ENCODE results near the gene HGFAC.

GRCh38 chr4:3462321-3462789, 20.6 kb downstream of the HGFAC start:
- TF ChIP-seq, protein P1, sequence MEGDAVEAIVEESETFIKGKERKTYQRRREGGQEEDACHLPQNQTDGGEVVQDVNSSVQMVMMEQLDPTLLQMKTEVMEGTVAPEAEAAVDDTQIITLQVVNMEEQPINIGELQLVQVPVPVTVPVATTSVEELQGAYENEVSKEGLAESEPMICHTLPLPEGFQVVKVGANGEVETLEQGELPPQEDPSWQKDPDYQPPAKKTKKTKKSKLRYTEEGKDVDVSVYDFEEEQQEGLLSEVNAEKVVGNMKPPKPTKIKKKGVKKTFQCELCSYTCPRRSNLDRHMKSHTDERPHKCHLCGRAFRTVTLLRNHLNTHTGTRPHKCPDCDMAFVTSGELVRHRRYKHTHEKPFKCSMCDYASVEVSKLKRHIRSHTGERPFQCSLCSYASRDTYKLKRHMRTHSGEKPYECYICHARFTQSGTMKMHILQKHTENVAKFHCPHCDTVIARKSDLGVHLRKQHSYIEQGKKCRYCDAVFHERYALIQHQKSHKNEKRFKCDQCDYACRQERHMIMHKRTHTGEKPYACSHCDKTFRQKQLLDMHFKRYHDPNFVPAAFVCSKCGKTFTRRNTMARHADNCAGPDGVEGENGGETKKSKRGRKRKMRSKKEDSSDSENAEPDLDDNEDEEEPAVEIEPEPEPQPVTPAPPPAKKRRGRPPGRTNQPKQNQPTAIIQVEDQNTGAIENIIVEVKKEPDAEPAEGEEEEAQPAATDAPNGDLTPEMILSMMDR (IDR thresholded peaks at IDR 0.05) = no peak
- no peak for TF ChIP-seq POLR2A (IDR thresholded peaks at IDR 0.05)
- no peak for TF ChIP-seq POLR2AphosphoS5 (IDR thresholded peaks at IDR 0.05; ENCODE audit: insufficient read depth in 1 of 2, low read depth in 1 of 2)
